GM21786 (cell line): ENCODE results near the gene CFAP74.
A peak's percentile ranks its signal among the peaks of the same experiment; 100 is the strongest.
"Not testable (repeated sequence)": the region's sequence is repeated elsewhere in the genome, so short reads cannot be mapped to it uniquely, and the experiment has no call there.

ENCODE experiments used
- ATAC-seq: cut with Tn5 transposase; IDR thresholded peaks from one replicate; pipeline ENCODE4 v1.9.1; 2021; ENCODE audit not compliant: unreplicated experiment

The CFAP74 gene

GRCh38 chr1:1899266-1899966, 104.2 kb downstream of the CFAP74 start:
- ATAC-seq: no peak

GRCh38 chr1:1898246-1898933, 105.2 kb downstream of the CFAP74 start:
- no peak for ATAC-seq

DNA sequence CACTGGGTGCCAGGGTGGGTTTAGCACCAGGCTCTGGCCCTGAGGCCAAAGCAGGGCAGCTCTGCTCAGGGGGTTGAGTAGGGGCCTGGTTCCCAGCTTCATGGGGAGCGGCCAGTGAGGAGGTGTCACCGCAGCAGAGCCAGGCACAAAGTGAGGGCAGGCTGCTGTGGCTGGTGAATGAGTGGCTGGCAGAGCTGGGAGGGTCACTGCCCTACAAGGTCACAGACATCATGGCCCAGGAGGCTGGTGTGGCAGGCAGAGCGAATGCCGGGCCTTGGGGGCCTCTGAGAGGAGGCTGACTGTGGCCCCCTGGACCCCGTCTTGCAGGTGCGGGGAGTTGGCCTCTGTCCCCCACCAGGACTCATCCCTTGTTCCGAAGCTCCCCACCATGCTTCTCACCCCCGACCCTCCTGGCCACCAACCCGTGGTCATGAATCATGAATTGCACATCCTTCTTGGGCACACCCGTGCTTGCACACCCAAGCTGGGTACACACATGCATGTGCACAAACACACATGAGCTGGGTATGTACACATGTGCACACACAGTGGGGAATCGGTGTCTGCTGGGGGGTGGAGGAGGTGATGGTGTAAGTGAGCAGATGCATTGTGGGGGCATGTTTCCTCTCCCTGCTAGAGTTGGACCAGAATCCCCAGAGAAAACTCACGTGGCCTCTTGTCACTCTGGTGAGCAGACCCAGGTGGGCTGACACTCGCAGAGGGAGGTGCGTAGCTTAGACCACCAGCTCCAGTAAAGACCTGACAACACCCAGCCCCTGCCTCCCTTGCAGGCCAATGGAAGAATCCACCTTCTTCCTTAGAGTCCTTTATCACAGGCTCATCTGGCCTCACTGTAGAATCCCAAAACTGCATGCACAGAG, 107.9 kb downstream of the CFAP74 start:
- no peak for ATAC-seq

DNA sequence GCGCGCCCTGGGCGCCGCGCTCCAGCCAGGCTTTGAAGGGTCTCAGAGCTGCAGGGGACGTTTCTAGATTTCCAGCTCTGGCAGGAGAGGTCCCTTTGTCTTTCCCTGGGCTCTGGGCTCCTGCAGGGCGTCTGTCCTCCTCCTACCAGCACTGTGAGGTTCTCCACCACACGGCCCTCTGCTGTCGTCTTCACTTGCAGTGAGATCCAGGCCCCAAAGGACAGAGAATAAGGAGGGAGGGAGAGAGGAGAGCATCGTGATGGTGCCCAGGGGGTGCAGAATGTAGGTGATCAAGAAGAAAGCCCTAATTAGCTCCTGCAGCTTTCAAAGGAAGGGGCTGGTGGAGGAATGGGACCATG, 108.5 kb downstream of the CFAP74 start:
- ATAC-seq: no peak

DNA sequence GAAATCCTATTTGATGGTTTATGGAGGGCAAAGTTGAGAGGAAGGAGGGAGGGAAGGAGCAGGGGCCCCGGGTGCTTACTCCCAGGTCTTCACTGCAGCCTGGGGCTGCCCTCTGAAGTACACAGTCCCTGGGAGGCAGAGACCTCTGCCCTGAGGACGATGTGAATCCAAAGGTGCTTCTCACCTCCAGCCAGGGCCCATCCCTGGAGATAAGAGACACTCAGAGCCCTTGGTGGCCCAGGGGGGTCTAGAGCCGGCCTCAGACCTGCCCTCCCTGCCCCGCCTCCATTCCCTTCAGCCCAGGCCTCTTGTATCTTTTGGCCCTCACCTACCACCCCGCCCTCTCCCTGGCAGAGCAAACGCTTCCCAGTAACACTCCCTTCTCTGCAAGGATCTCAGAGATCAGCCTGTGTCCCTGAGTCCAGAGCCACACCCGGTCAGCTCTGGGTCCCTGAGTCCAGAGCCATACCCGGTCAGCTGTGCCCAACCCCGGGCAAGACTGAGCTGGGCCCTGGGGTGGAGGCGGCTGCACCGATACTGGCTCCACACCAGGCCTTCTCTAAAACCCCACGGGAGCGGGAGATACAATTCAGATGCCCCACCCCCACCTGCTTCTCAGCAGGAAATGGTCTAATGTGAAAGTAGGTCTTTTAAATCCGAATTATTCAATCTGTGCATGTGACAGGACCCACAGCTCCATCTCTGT, 109.1 kb downstream of the CFAP74 start:
- ATAC-seq: no peak

GRCh38 chr1:1893997-1894353, 109.6 kb downstream of the CFAP74 start:
- ATAC-seq: no peak

- ATAC-seq: no peak
Observed at GRCh38 chr1:1893291-1893985, 110.1 kb downstream of the CFAP74 start.

DNA sequence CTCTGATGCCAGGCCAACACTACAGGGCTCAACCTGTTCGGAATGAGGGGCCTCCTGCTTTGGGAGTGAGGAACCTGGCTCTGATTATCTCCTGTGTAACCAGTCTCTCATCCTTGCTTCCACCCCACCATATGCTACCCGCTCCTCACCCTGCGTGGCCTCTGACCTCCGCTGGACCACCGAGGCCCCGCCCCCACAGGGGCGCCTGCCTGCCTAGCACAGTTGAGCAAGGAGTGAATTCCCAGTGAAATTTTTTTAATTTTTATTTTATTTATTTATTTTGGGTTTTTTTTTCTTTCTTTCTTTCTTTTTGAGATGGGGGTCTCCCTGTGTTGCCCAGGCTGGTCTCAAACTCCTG, 110.8 kb downstream of the CFAP74 start:
- ATAC-seq: no peak

- no peak for ATAC-seq
Observed at GRCh38 chr1:1892079-1892762, 111.4 kb downstream of the CFAP74 start.

- no peak for ATAC-seq
Observed at GRCh38 chr1:1891349-1892078, 112.1 kb downstream of the CFAP74 start.

DNA sequence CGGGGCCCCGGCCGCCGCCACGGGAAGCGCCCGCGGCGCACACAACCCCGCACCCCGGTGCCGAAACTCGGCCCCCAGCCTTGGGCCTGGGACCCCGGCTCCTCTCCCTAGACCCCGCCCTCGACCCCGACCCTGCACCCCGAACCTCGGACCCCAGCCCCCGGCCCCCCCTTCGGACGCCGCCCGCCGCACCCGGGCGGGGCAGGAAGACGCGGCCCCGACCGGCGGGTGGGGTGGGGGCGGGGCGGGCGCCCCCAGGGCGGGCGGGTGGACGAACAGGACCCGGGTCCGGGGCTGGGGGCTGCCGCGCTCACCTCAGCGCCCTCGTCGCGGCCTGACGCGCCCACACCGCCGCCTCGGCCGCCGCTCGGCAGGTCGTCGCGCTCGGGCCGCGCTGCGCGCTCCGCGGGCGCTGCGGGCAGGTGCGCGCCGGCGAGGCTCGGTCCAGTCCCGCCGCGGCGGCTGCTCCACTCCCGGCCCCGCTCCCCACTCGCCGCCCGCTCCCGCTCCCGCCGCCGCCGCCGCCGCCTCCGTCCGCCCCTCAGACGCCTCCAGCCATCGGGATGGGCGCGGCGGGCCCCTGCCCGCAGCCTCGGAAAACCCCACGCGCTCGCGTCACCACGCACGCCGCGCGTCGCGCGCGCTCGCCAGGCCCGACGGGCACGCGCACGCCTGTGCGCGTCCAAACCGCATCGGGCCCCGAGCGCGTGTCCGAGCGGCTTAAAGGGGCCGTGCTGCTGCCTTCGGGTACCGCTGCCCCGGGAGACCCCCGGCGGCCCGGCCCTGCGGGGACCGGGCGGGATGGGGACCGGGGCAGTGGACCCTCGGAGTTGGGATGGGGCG, 112.9 kb downstream of the CFAP74 start, which contains the start of gene GNB1:
Gene GNB1 (minus strand): TSS at position 582 of the 843 bp plus-strand sequence. CDS start 65,634 bp downstream, outside the sequence.
- ATAC-seq: peak; percentile 67

DNA sequence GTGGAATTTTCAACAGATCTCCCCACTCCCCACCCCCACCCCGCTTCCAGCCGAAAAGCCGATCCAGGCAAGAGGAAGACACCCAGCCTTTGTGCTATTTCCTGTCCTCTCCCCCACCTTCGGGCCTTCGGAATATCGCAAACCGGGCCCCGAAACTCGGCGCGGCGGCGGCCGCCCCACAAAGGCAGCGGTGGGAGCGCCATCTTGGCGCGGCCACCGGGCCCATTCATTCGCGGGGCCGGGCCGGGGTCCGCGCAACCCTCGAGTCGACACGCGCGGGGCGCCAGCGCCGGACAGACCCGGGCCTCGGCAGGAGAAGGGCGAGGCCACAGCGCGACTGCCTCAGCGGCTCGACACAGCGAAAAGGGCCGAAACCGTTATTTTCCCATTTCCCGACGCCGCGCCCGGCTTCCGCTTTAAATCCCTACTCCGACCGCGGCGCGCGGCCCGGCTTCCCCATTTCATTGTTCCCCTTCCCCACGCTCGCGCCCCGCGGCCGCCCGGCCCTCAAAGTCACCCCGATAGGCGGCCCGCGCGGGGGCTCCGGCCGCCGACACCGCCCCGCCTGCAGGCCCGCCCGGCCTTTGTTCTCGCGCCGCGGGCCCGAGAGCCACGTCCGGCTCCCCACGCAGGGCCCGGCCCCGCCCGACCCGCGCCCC, 113.6 kb downstream of the CFAP74 start:
- ATAC-seq: peak; percentile 19

DNA sequence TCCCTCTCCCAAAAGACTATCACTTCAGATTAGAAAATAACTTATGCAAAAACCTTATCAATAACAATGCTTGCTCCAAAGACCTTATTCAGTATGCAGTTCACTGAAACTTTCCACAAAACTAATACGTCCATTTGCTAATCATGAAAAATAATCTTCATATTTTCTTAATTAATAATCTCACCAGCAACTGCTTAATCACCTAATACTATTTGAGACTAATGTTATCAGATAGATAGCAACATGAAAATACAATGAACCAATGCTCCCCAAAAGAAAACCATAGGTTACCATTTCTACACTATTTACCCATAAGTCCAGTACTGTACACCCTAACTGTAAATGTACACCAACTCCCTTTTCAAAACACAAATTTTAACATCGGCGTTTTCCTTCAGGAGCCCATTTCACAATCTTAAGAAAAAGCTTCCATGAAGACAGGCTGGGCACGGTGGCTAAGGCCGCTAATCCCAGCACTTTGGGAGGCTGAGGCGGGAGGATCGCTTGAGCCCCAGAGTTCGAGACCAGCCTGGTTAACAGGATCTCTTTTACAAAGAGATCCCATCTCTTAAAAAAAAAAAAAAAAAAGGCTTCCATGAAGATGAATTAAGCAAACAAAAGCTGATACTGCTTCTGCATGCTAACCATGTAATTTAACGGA, 114.4 kb downstream of the CFAP74 start:
- ATAC-seq: no peak

GRCh38 chr1:1883890-1884289, 119.7 kb downstream of the CFAP74 start:
- not testable (repeated sequence) for ATAC-seq

DNA sequence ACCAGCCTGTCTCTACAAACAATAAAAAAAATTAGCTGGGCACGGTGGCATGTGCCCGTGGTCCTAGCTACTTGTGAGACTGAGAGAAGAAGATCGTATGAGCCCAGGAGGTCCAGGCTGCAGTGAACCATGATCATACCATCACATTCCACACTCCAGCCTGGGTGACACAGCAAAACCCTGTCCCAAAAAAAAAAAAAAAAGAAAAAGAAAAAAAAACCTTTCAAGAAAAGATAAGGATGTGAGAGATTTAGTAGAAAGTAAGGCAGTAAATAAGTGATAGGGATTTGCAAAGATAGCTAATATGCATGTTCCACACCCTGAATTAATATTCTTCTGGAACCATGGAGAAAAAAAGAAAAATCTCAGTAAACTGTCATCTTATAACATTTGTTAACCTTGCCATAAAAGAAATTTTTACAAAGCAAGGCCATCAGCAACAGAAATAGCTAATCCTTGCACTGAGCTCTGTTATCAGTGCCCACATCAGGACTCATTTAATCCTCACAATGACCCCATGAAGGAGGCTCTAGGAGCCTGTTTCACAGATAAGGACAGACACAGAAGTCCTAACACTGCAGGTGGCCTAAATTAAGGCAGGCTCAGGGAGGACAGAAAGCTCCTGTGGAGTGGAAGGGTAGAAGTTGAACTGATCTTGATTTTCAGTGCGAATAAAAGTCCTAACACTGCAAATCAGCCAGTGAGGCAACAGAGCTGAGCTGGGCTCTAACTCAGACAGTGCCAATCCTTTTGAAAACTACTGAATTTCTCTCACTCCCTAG, 120.3 kb downstream of the CFAP74 start:
- ATAC-seq: no peak

DNA sequence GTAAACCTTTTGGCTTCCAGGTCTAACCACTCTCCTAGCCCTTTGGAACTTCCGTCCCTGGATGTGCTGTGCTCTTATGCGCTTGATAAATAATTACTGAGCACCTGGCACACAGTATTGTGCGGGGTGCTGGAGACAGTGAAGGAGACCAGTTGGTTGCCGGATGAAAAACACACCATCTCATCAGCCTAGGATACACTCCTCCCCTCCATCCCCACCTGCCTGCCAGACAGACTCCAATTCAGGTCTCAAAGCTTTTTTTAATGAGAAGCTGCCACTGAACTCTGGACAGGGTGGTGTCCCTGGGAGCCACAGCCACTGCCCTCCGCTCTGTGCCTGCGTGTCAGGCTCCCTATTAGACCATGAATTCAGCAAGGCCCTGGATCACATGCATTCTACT, 121.9 kb downstream of the CFAP74 start:
- ATAC-seq: no peak
